ENCODE measurements around the gene ZNF215. TPM values are rescaled to one million over a fixed set of nuclear protein-coding genes. Genes with fewer than 3 reads are reported as not detected.

Gene ZNF215
- total RNA-seq, 6 experiments from 2014 or later, result 0.14 to 1.3 (median 0.42) TPM; not detected in 1

GRCh38 chr11:6992457-6993417, 66.5 kb downstream of the ZNF215 start:
- ATAC-seq (no peak), DNase-seq (no peak)
- Histone ChIP-seq H3K9me3 (no peaks in the 10 kb centered on the region), H3K4me1 (peaks cover 0 to 3% (median 0%) of the 10 kb centered on the region in 4 donors), H3K36me3 (no peaks in the 10 kb centered on the region), H3K27ac (no peak overlapping the region), H3K4me3 (no peak overlapping the region), H3K27me3 (no peaks in the 10 kb centered on the region)
- TF ChIP-seq POLR2A (IDR thresholded peaks at IDR 0.05) (no peak), CTCF (IDR thresholded peaks at IDR 0.05) (no peak)
- 56% methylated on average over 10 of the region's 11 CpGs for WGBS (ENCODE audit: insufficient coverage, low coverage, low lambda C conversion rate, missing lambda C conversion rate)
- intact Hi-C loops (cut with DNase I), result no loop called here

GRCh38 chr11:6995703-6996102, 69.5 kb downstream of the ZNF215 start:
- ATAC-seq (no peak), DNase-seq (no peak)
- Histone ChIP-seq H3K27ac (no peak overlapping the region), H3K27me3 (no peaks in the 10 kb centered on the region), H3K4me1 (peaks cover 0 to 3% (median 0%) of the 10 kb centered on the region in 4 donors), H3K4me3 (no peak overlapping the region), H3K36me3 (no peaks in the 10 kb centered on the region), H3K9me3 (no peaks in the 10 kb centered on the region)
- intact Hi-C loops (cut with DNase I), result no loop called here
- TF ChIP-seq CTCF (IDR thresholded peaks at IDR 0.05) (no peak), POLR2A (IDR thresholded peaks at IDR 0.05) (no peak)

- no peaks in the 10 kb centered on the region for H3K9me3 ChIP-seq
- 48% methylated on average over 3 of the region's 3 CpGs for WGBS (ENCODE audit: insufficient coverage, low coverage, low lambda C conversion rate, missing lambda C conversion rate)
- ATAC-seq (peak in 2 of 4 donors; percentile 27 to 32), DNase-seq (no peak)
- no peaks in the 10 kb centered on the region for H3K36me3 ChIP-seq
- no peaks in the 10 kb centered on the region for H3K4me1 ChIP-seq
- no peak overlapping the region for H3K4me3 ChIP-seq
- no peak overlapping the region for H3K27ac ChIP-seq
- intact Hi-C loops (cut with DNase I), result no loop called here
- TF ChIP-seq CTCF (IDR thresholded peaks at IDR 0.05) (no peak), POLR2A (IDR thresholded peaks at IDR 0.05) (no peak)
- no peaks in the 10 kb centered on the region for H3K27me3 ChIP-seq
Measured at GRCh38 chr11:7004482-7004881, 78.3 kb downstream of the ZNF215 start.

Other genes with a start within 250 kb of the ZNF215 start
- gene MRPL17, start 243.1 kb upstream of the ZNF215 start, total RNA-seq, result 10 to 100 TPM; 10.7 to 21.6 (median 17.3) TPM
- under 1 TPM in 1 of 6 experiments, not detected in 5; 0.07 TPM for gene OR2AG2, start 154.4 kb upstream of the ZNF215 start, total RNA-seq
- gene OR2AG1, start 143.4 kb upstream of the ZNF215 start, total RNA-seq, result not detected
- gene OR6A2, start 126.7 kb upstream of the ZNF215 start, total RNA-seq, result under 1 TPM in 2 of 6 experiments, not detected in 4; 0.04 to 0.49 TPM
- not detected for gene OR10A5, start 80.7 kb upstream of the ZNF215 start, total RNA-seq
- gene OR10A2, start 63.4 kb upstream of the ZNF215 start, total RNA-seq, result not detected
- not detected for gene OR10A4, start 49.8 kb upstream of the ZNF215 start, total RNA-seq
- gene OR2D2, start 33.9 kb upstream of the ZNF215 start, total RNA-seq, result not detected
- not detected for gene OR2D3, start 5.4 kb upstream of the ZNF215 start, total RNA-seq
- 1 to 10 TPM in 5 of 6 experiments, under 1 TPM in 1; 0.49 to 3.3 (median 1.9) TPM for gene ZNF214, start 93.9 kb downstream of the ZNF215 start, total RNA-seq
- under 1 TPM in 4 of 6 experiments, not detected in 2; 0.07 to 0.26 (median 0.10) TPM for gene NLRP14, start 94.1 kb downstream of the ZNF215 start, total RNA-seq
- not detected for gene RBMXL2, start 162.6 kb downstream of the ZNF215 start, total RNA-seq